GM04503 (cell line): ENCODE data around the gene CELSR1.

Experiments
- DNase-seq: peaks from one replicate; pipeline ENCODE4 v3.0.0-alpha.2; 2012; ENCODE audit warnings: low read depth

Gene CELSR1

GRCh38 chr22:46458525-46458924 lies 78.9 kb downstream of the CELSR1 start:
- DNase-seq = no peak

DNA sequence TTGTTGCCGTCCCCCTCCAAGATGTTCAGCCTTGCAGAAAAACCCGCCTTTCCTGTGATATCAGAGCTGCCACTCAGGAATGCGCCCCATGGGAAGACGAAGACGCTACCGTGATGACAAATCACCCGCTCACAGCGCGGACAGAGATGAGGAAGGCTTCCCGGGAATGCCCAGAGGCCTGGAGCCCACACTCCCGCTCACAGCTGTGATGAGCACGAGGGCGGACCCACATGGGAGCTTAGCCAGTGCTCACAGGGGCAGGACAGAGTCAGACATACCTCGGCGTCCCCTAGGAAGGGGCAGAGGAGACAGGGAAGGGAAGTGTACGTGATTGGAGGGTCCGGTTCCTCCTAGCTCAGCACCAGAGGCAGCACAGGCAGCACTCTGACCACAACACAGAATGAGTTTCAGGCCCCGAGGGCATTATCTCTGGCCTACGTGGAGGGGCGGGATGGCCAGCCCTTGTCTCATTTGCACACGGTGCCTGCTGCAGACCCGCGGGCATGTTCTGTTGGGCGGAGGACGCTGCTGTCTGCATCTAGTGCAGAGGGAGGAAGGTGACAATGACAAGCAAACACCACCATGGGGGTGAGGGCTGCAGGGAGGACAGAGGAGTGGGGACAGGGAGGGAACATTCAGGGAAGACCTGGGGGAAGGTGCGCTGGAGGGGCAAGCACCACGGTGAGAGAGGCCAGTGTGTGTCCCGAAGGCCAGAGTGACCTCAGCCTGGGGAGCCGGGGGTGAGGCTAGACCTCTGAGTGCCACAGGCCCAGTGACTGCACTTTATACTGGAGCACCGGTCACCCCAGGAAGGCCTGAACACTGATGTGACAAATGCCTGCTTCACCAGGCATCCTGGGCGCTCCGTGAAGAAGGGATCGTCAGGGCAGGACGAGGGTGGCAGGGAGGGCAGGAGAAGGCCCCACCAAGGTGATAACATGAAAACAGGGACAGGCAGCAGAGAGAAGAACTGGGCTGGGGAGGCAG lies 79.6 kb downstream of the CELSR1 start:
- DNase-seq = no peak

- DNase-seq = no peak
Observed at GRCh38 chr22:46456818-46457163, 80.6 kb downstream of the CELSR1 start.

GRCh38 chr22:46455446-46455845 lies 82.0 kb downstream of the CELSR1 start:
- DNase-seq = no peak

DNA sequence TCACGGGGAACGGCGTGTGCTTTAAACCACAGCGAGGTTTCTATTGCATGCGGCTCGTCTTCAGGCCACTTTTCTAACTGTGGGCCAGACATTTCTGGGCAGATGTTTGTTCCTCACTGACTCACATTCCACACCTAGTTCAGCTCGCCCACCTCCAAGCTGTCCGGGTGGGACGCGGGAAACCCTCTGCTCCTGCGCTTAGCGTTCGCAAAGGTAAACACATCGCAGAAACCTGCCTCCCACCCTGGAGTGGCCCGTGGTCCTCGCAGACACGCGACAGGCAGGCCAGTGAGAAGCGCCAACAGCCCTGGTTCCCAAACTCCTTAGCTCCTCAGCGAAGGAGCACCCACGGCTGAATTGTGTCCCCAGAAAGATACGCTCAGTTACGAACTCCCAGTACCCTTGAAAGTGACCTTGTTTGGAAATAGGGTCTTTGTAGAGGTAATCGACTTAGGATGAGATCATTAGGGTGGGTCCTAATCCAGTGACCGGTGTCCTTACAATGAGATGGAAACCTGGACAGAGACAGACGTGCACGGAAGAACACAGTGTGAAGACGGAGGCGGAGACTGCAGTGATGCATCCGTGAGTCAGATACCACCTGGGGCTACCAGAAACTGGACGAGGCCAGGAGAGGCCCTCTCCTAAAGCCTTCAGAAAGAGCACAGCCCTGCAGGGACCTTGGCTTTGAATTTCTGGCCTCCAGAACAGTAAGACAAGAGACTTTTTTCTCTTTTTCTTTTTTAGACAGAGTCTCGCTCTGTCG lies 82.7 kb downstream of the CELSR1 start:
- no peak for DNase-seq

DNA sequence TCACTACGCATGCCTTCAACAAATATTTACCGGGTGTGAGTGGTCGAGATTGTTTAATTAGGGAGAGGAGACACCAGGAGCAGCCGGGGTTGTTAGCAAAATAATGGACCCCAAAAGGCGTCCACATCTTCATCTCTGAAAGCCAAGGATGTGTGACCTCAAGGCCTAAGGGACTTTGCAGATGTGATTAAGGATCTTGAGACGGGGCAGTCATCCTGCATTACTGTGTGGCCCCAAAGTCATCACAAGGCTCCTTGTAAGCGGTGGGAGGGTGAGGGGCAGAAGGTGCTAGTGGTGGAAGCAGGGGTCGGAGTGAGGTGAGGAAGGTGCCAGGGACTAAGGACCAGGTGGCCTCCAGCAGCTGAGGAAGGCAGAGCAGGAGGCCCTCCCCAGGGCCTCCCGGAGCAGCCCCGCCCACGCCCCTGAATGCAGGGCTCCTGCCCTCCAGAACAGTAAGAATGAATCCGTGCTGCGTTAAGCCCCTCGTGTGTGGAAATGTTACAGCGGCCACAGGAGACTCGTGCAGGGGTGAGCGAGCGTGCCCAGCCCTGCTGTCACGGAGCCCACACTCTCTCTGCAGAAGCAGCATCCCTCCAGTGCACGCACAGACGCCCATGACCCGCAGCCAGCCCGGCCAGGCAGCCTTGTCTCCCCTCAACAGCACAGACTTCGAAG lies 83.5 kb downstream of the CELSR1 start:
- DNase-seq = no peak

DNA sequence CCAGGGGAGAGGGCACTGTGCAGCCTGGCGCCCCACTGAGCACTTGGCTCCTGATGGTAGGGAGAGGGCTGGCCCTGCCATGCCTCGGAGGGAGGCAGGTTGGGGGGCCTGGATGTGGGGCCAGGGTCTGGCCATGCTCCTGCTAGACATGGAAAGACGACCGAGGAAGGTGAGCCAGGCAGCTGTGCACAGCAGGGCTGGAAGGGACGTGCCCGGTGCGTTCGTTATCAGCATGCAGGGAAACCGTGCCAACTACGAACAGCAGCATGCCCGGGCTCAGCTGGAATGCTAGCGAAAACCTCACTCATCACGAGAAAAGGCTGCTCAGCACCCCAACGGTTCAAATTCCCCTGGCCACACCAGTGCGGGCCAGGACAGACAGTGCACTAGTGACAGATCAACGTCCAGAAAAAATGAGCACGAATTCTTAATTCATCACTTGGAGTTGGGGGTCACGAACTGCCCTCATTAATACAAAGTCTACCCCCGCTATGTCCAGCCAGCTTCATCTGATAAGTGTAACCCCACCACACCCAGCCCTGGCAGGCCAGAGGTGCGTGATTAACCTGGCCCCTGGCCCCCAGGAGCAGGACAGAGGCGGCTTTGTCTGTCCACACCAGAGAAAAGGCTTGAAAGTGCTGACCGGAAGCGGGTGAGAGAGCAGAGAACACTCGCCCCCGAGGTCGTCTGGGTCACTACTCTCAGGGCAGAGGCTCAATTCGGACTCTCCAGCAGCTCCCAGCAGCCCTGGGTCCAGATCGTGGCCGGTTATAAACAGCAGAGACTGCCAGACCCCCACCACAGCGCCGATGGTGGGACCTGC lies 84.2 kb downstream of the CELSR1 start:
- DNase-seq = no peak

DNA sequence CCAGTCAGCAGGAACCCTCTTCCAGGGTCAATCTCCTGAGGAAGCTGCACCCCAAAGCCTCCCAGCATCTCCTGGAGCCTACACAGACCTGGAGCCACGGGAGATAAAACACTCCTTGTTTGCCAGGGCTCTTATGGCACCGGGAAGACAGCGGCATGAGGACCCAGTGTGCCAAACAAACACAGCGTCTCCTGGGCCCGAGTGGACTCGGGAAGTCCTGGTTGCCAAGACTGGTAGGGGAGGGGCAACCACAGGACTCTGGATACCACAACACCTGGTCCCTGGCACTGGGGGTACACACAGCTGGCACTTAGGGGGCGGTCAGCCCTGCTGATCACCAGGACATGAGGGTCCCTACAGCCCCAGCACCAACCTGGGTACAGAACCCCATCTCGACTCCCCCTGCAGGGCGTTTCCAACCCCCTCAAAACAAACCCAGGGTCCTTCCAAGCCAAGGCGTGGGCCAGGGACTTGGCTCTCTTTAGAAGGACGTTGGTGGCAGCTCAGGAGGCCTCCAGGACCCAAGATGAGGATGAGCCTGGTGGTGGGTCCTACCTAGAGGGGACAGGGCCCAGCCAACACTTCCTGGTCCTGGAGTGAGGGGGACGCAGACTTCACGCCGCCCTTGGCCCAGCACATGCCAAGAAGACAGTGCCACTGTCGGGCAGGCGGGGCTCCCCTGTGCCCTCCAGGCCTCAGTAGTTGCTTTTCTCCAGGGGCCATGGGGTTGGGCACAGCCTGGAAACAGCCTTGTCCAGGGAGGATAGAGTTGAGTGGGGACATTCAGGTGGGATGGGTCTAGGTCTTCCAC lies 85.0 kb downstream of the CELSR1 start:
- no peak for DNase-seq

- no peak for DNase-seq
Observed at GRCh38 chr22:46451741-46452140, 85.7 kb downstream of the CELSR1 start.

DNA sequence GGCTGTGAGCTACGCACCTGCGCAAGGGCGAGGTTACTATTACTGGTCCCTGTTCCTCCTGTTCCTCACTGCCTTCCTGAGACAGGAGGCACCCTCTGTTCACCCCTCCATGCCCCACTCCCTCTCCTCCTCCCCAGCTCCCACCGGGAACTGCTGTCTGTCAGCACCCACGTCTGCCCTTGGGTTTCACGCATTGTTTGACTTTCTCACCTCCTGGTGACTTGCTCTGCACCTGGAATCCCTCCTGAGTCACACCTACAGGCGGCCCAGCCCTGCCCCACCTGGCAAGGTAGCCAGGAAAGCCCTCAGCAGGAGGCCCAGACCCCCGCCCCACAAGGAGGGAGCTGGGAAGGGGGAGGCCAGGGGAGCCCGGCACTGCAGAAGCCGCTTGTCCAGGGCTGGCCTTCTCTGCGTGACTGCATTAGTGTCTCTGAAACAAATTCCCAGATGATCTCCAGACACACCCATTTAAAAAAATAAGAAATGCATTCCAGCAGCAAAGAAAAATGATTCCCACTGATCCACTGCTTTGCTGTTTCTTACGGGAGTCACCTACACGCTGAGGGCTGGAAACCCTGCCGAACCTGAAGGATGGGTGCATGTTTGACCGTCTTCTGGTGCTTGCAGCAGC lies 86.4 kb downstream of the CELSR1 start:
- DNase-seq = no peak

- no peak for DNase-seq
Observed at GRCh38 chr22:46449974-46450745, 87.3 kb downstream of the CELSR1 start.

- DNase-seq = no peak
Observed at GRCh38 chr22:46449116-46449691, 88.2 kb downstream of the CELSR1 start.

DNA sequence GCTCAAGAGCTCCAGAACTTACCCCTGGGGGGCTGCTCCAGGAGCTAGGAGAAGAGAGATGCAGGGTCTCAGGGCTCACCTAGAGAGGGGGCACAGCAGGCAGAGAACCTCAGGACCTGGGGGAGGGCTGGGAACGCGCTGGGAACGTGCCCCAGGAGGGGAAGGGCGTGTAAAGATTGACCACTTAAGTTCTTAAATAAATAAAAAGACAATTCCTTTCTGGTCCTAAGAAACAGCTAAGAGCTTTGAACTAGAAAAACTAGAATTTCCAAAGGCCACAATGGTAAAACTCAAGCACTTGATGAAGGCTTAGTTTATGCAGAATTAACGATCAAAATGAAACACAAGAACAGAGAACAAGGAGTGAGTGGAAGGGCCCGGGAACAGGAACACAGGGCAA lies 89.1 kb downstream of the CELSR1 start:
- DNase-seq = no peak

- no peak for DNase-seq
Observed at GRCh38 chr22:46447906-46448305, 89.5 kb downstream of the CELSR1 start.

GRCh38 chr22:46446799-46447198 lies 90.6 kb downstream of the CELSR1 start:
- DNase-seq = no peak

DNA sequence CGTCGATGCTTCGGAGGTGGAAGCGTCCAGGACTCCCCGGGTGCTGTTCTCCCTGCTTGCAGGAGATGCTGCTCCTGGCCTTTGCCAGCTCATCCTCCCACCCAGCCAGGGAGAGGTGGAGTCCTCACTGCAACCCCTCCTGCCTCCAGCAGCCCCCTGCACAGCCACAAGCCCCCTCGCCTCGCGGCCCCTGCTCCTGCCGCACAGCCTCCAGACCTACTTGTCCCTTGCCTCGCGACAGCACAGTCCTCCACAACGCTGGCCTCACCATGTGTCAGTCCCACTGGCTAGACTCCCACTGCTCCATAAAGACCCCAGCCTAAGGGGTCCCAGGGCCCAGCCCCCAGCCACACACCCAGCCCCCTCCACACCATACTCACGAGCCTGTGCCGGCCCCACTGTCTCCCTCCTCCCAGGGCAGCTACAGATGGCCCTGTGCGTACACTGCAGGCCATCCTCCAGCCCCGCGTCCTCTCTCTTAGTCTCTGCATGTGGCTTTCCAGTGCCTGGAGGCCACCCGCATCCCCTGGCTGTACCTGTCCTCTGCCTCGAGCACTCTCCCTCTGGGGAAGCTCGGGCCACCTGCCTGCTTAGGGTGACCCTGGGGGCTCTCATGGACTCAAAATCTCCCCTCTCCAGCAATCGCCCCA lies 91.5 kb downstream of the CELSR1 start:
- no peak for DNase-seq

GRCh38 chr22:46444390-46444854 lies 93.0 kb downstream of the CELSR1 start:
- DNase-seq = no peak

DNA sequence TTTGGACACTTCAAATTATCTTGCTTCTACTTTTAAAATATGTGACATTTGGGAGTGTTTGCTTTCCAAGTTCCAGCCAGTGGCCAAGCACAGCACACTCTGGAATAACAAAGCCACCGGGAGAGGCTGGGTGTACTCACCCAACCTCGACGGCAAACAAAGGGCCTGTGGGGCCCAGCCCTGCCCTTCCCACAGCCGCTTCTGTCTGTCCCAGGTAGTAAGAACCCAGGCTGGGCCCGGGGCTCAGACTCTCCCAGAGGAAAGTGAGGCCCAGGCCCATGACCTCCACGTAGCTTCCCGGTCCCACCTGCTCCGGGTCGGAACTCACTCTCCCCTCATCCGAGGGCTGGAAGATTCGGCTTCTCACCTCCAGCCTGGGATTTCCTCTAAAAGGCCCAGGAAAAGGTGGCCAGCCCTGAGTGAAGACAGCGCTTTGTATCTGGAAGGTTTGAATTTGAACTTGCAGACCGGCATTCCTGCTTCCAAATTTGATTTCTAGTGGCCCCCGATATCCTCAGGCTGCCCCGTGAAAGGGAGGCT lies 93.5 kb downstream of the CELSR1 start:
- no peak for DNase-seq
